Dermis blood vessel endothelial cell (primary cell): ENCODE data around the gene COX7C. TPM values are rescaled to one million over a fixed set of nuclear protein-coding genes. Genes with fewer than 3 reads are reported as not detected.

Experiments used
- DNase-seq: peaks from one replicate; pipeline ENCODE4 v3.0.0; 2010
- total RNA-seq: library from RNA; depleted of rRNA; stranded (reverse); fragments of >200 nt; gene quantifications from 2 replicates; pipeline ENCODE4 v1.2.3, GENCODE V29; 2014

Gene COX7C
- total RNA-seq, 1 donor from 2014 or later: 443 TPM

GRCh38 chr5:86665984-86666760, 48.4 kb downstream of the COX7C start:
- no peak for DNase-seq

- DNase-seq: no peak
Measured at GRCh38 chr5:86666981-86667380, 49.2 kb downstream of the COX7C start.
